ENCODE measurements around the gene HAPLN2.
A peak's percentile ranks its signal among the peaks of the same experiment; 100 is the strongest.
"Not testable (repeated sequence)": the region's sequence is repeated elsewhere in the genome, so short reads cannot be mapped to it uniquely, and the experiment has no call there.

The HAPLN2 gene

GRCh38 chr1:156584813-156585212 is 34.4 kb upstream of the HAPLN2 start:
- no peak for DNase-seq (ENCODE audit: low read depth in 1 of 2, low spot score in 1 of 2)
- in situ Hi-C loops (cut with HindIII; ENCODE audit: low pct_unique_long_range_greater_than_20kb, low sequenced_read_pairs) = no loop called here
- TF ChIP-seq JUND (IDR thresholded peaks at IDR 0.05; ENCODE audit: low read depth) = no peak

- TF ChIP-seq JUND (IDR thresholded peaks at IDR 0.05; ENCODE audit: low read depth) = no peak
- DNase-seq (ENCODE audit: low read depth in 1 of 2, low spot score in 1 of 2) = no peak
- in situ Hi-C loops (cut with HindIII; ENCODE audit: low pct_unique_long_range_greater_than_20kb, low sequenced_read_pairs) = no loop called here
These were observed 32.9 kb upstream of the HAPLN2 start for GRCh38 chr1:156586323-156586722.

GRCh38 chr1:156586892-156587477 is 32.2 kb upstream of the HAPLN2 start:
- no peak for TF ChIP-seq JUND (IDR thresholded peaks at IDR 0.05; ENCODE audit: low read depth)
- in situ Hi-C loops (cut with HindIII; ENCODE audit: low pct_unique_long_range_greater_than_20kb, low sequenced_read_pairs) = no loop called here
- DNase-seq (ENCODE audit: low read depth in 1 of 2, low spot score in 1 of 2) = no peak

GRCh38 chr1:156587927-156588326 is 31.3 kb upstream of the HAPLN2 start:
- DNase-seq (ENCODE audit: low read depth in 1 of 2, low spot score in 1 of 2); in situ Hi-C loops (cut with HindIII; ENCODE audit: low pct_unique_long_range_greater_than_20kb, low sequenced_read_pairs): not testable (repeated sequence)

- in situ Hi-C loops (cut with HindIII; ENCODE audit: low pct_unique_long_range_greater_than_20kb, low sequenced_read_pairs) = no loop called here
- TF ChIP-seq JUND (IDR thresholded peaks at IDR 0.05; ENCODE audit: low read depth) = no peak
- no peak for DNase-seq (ENCODE audit: low read depth in 1 of 2, low spot score in 1 of 2)
These were observed 29.7 kb upstream of the HAPLN2 start for GRCh38 chr1:156589546-156589945.

- in situ Hi-C loops (cut with HindIII; ENCODE audit: low pct_unique_long_range_greater_than_20kb, low sequenced_read_pairs) = no loop called here
- no peak for TF ChIP-seq JUND (IDR thresholded peaks at IDR 0.05; ENCODE audit: low read depth)
These were observed 28.7 kb upstream of the HAPLN2 start for GRCh38 chr1:156590326-156591180.

GRCh38 chr1:156591181-156591431 is 28.1 kb upstream of the HAPLN2 start:
- TF ChIP-seq JUND (IDR thresholded peaks at IDR 0.05; ENCODE audit: low read depth) = no peak

More at GRCh38 chr1:156590326-156591180, 28.7 kb upstream of the HAPLN2 start:
- DNase-seq (ENCODE audit: low read depth in 1 of 2, low spot score in 1 of 2) = no peak

GRCh38 chr1:156591432-156592157 is 27.6 kb upstream of the HAPLN2 start, which contains the start of gene NAXE:
Gene NAXE (plus strand): TSS chr1:156591776. CDS start chr1:156591805, 29 bp downstream.
- no peak for TF ChIP-seq JUND (IDR thresholded peaks at IDR 0.05; ENCODE audit: low read depth)
- peak; percentile 78 for DNase-seq (ENCODE audit: low read depth in 1 of 2, low spot score in 1 of 2)
- in situ Hi-C loops (cut with HindIII; ENCODE audit: low pct_unique_long_range_greater_than_20kb, low sequenced_read_pairs) = no loop called here

More at GRCh38 chr1:156591181-156591431, 28.1 kb upstream of the HAPLN2 start:
- DNase-seq (ENCODE audit: low read depth in 1 of 2, low spot score in 1 of 2) = no peak
- in situ Hi-C loops (cut with HindIII; ENCODE audit: low pct_unique_long_range_greater_than_20kb, low sequenced_read_pairs) = no loop called here

GRCh38 chr1:156592158-156592909 is 26.9 kb upstream of the HAPLN2 start:
- TF ChIP-seq JUND (IDR thresholded peaks at IDR 0.05; ENCODE audit: low read depth) = no peak
- DNase-seq (ENCODE audit: low read depth in 1 of 2, low spot score in 1 of 2) = no peak
- in situ Hi-C loops (cut with HindIII; ENCODE audit: low pct_unique_long_range_greater_than_20kb, low sequenced_read_pairs) = no loop called here

GRCh38 chr1:156592910-156593660 is 26.1 kb upstream of the HAPLN2 start:
- no peak for TF ChIP-seq JUND (IDR thresholded peaks at IDR 0.05; ENCODE audit: low read depth)
- DNase-seq (ENCODE audit: low read depth in 1 of 2, low spot score in 1 of 2) = no peak
- in situ Hi-C loops (cut with HindIII; ENCODE audit: low pct_unique_long_range_greater_than_20kb, low sequenced_read_pairs) = no loop called here

GRCh38 chr1:156593661-156593989 is 25.6 kb upstream of the HAPLN2 start:
- in situ Hi-C loops (cut with HindIII; ENCODE audit: low pct_unique_long_range_greater_than_20kb, low sequenced_read_pairs) = no loop called here
- no peak for DNase-seq (ENCODE audit: low read depth in 1 of 2, low spot score in 1 of 2)

GRCh38 chr1:156594190-156594589 is 25.0 kb upstream of the HAPLN2 start:
- in situ Hi-C loops (cut with HindIII; ENCODE audit: low pct_unique_long_range_greater_than_20kb, low sequenced_read_pairs) = no loop called here
- DNase-seq (ENCODE audit: low read depth in 1 of 2, low spot score in 1 of 2) = no peak
- TF ChIP-seq JUND (IDR thresholded peaks at IDR 0.05; ENCODE audit: low read depth) = no peak

More at GRCh38 chr1:156593661-156593989, 25.6 kb upstream of the HAPLN2 start:
- TF ChIP-seq JUND (IDR thresholded peaks at IDR 0.05; ENCODE audit: low read depth) = no peak
